GM21390 (cell line): Measurements from ENCODE around the gene FBXW5.

Source experiments
- ATAC-seq: cut with Tn5 transposase; IDR thresholded peaks from one replicate; pipeline ENCODE4 v1.9.1; 2021; ENCODE audit not compliant: unreplicated experiment

The FBXW5 gene

GRCh38 chr9:136962163-136962562, 17.6 kb upstream of the FBXW5 start:
- ATAC-seq, result no peak

GRCh38 chr9:136961279-136962065, 16.9 kb upstream of the FBXW5 start:
- no peak for ATAC-seq

- no peak for ATAC-seq
Measured at GRCh38 chr9:136960938-136961275, 16.4 kb upstream of the FBXW5 start.

- ATAC-seq, result no peak
Measured at GRCh38 chr9:136960212-136960937, 15.8 kb upstream of the FBXW5 start.

- no peak for ATAC-seq
Measured at GRCh38 chr9:136958898-136959850, 14.6 kb upstream of the FBXW5 start.

- no peak for ATAC-seq
Measured at GRCh38 chr9:136958473-136958872, 13.9 kb upstream of the FBXW5 start.

- ATAC-seq, result no peak
Measured at GRCh38 chr9:136957901-136958300, 13.4 kb upstream of the FBXW5 start.

- no peak for ATAC-seq
Measured at GRCh38 chr9:136957461-136957860, 12.9 kb upstream of the FBXW5 start.

- ATAC-seq, result no peak
Measured at GRCh38 chr9:136956604-136957003, 12.1 kb upstream of the FBXW5 start.

- ATAC-seq, result no peak
Measured at GRCh38 chr9:136955943-136956335, 11.4 kb upstream of the FBXW5 start.

GRCh38 chr9:136955202-136955942, 10.8 kb upstream of the FBXW5 start:
- no peak for ATAC-seq

- ATAC-seq, result no peak
Measured at GRCh38 chr9:136954270-136955083, 9.9 kb upstream of the FBXW5 start.

- no peak for ATAC-seq
Measured at GRCh38 chr9:136953771-136954269, 9.3 kb upstream of the FBXW5 start.

- ATAC-seq, result no peak
Measured at GRCh38 chr9:136952876-136953770, 8.6 kb upstream of the FBXW5 start.

GRCh38 chr9:136952321-136952850, 7.8 kb upstream of the FBXW5 start:
- ATAC-seq, result no peak

- ATAC-seq, result no peak
Measured at GRCh38 chr9:136951541-136952320, 7.2 kb upstream of the FBXW5 start, which contains the start of gene LCN12. Gene LCN12 (plus strand): TSS chr9:136952273. CDS start chr9:136952328, 55 bp downstream.

- no peak for ATAC-seq
Measured at GRCh38 chr9:136950656-136951276, 6.2 kb upstream of the FBXW5 start.
